Neuronal stem cell (in vitro differentiated cells): Measurements from ENCODE around the gene TMEM91.

Source experiments
- DNase-seq: peaks from one replicate; pipeline ENCODE4 v3.0.0-alpha.2; 2013; ENCODE audit warnings: low spot score
- H2AFZ ChIP-seq: one replicate; pipeline ENCODE4 v1.6.1; 2013; ENCODE audit warnings: mild to moderate bottlenecking, low read length, inconsistent platforms
- H2AK5ac ChIP-seq: 2 replicates; pipeline ENCODE4 v1.6.1; 2013; ENCODE audit warnings: low read depth, mild to moderate bottlenecking, inconsistent platforms, low read length, moderate library complexity, mixed read lengths
- H2BK120ac ChIP-seq: 2 replicates; pipeline ENCODE4 v1.6.1; 2013; ENCODE audit warnings: low read depth, mild to moderate bottlenecking, inconsistent platforms, low read length, moderate library complexity, mixed read lengths
- H2BK12ac ChIP-seq: one replicate; pipeline ENCODE4 v1.6.1; 2013; ENCODE audit warnings: low read length, inconsistent platforms
- H2BK15ac ChIP-seq: 2 replicates; pipeline ENCODE4 v1.6.1; 2013; ENCODE audit warnings: mild to moderate bottlenecking, low read length, inconsistent platforms, mixed read lengths
- H2BK5ac ChIP-seq: one replicate; pipeline ENCODE4 v1.6.1; 2013; ENCODE audit warnings: inconsistent platforms, mild to moderate bottlenecking, low read length, moderate library complexity
- H3K14ac ChIP-seq: one replicate; pipeline ENCODE4 v1.6.1; 2013; ENCODE audit warnings: low read length, inconsistent platforms
- H3K18ac ChIP-seq: 2 replicates; pipeline ENCODE4 v1.6.1; 2013; ENCODE audit warnings: low read length, inconsistent platforms
- H3K23ac ChIP-seq: 2 replicates; pipeline ENCODE4 v1.6.1; 2013; ENCODE audit warnings: low read depth, mild to moderate bottlenecking, mixed read lengths, low read length, inconsistent platforms; ENCODE audit not compliant: poor library complexity
- H3K27ac ChIP-seq: replicated peaks from 3 replicates; pipeline ENCODE4 v1.5.1; 2013; ENCODE audit warnings: low read length, inconsistent platforms
- H3K27me3 ChIP-seq, 3 experiments: 2 replicates each; pipeline ENCODE4 v1.6.1; 2013; ENCODE audit warnings: low read length in 3 of 3, mild to moderate bottlenecking in 2 of 3, inconsistent platforms in 1 of 3, low read depth in 1 of 3, mixed read lengths in 1 of 3, moderate library complexity in 1 of 3; ENCODE audit not compliant: control insufficient read depth in 3 of 3, insufficient read depth in 3 of 3
- H3K36me3 ChIP-seq, 2 donors: replicated peaks in 1 of 2; 2 replicates each; pipeline ENCODE4 v1.6.1; 2013; ENCODE audit warnings: low read length in 2 of 2; ENCODE audit not compliant: control insufficient read depth in 2 of 2, insufficient read depth in 2 of 2
- H3K4ac ChIP-seq: 2 replicates; pipeline ENCODE4 v1.6.1; 2013; ENCODE audit warnings: inconsistent platforms, mild to moderate bottlenecking, low read length, moderate library complexity
- H3K4me1 ChIP-seq, 2 donors: 1 replicate in 1 of 2; 2 replicates in 1 of 2; pipeline ENCODE4 v1.6.1; 2013; ENCODE audit warnings: low read length in 2 of 2, low read depth in 1 of 2; ENCODE audit not compliant: control insufficient read depth in 2 of 2, insufficient read depth in 1 of 2
- H3K4me2 ChIP-seq: one replicate; pipeline ENCODE4 v1.6.1; 2013; ENCODE audit warnings: mild to moderate bottlenecking, low read length, inconsistent platforms; ENCODE audit not compliant: insufficient read depth, poor library complexity, severe bottlenecking
- H3K4me3 ChIP-seq, 2 donors: 2 replicates each; pipeline ENCODE4 v1.5.1; 2013; ENCODE audit warnings: low read length in 2 of 2, mild to moderate bottlenecking in 2 of 2, inconsistent platforms in 1 of 2, moderate library complexity in 1 of 2
- H3K79me1 ChIP-seq: one replicate; pipeline ENCODE4 v1.6.1; 2013; ENCODE audit warnings: low read depth, mild to moderate bottlenecking, inconsistent platforms, low read length, moderate library complexity
- H3K9ac ChIP-seq: one replicate; pipeline ENCODE4 v1.6.1; 2013; ENCODE audit warnings: mild to moderate bottlenecking, low read depth, low read length, inconsistent platforms; ENCODE audit not compliant: poor library complexity
- H3K9me3 ChIP-seq, 2 donors: replicated peaks in 1 of 2; 2 replicates each; pipeline versions ENCODE3 to v1.6.1; 2013; ENCODE audit warnings: low read length in 2 of 2, mild to moderate bottlenecking in 2 of 2, inconsistent platforms in 1 of 2, low read depth in 1 of 2, mixed read lengths in 1 of 2, moderate library complexity in 1 of 2; ENCODE audit not compliant: control insufficient read depth in 2 of 2, insufficient read depth in 1 of 2
- H4K8ac ChIP-seq: one replicate; pipeline ENCODE4 v1.6.1; 2013; ENCODE audit warnings: low read depth, mild to moderate bottlenecking, inconsistent platforms, low read length, moderate library complexity
- H4K91ac ChIP-seq: one replicate; pipeline ENCODE4 v1.6.1; 2013; ENCODE audit warnings: low read length, low read depth, mild to moderate bottlenecking, inconsistent platforms; ENCODE audit not compliant: poor library complexity
- WGBS, 2 donors: extraction: QIAGEN DNeasy Blood & Tissue Kit; methylation state at CpG; one replicate each; pipeline ENCODE4 v1.1.7; 2013; ENCODE audit warnings: missing lambda C conversion rate in 2 of 2, mixed read lengths in 1 of 2; ENCODE audit not compliant: insufficient read length in 2 of 2, insufficient replicate concordance in 1 of 2; ENCODE audit errors: extremely low coverage in 2 of 2; 5-methylcytosine and 5-hydroxymethylcytosine counted together

TMEM91 gene

GRCh38 chr19:41355035-41355434 lies 21.3 kb upstream of the TMEM91 start:
- no peak overlapping the region for H3K9ac ChIP-seq
- H3K4me2 ChIP-seq, result no peak overlapping the region
- no peak overlapping the region for H2BK120ac ChIP-seq
- no peak overlapping the region for H2BK15ac ChIP-seq
- WGBS, 2 donors, result no CpG with 5 or more reads among the region's 1 CpG
- DNase-seq, result no peak
- no peak overlapping the region for H3K18ac ChIP-seq
- H3K4me3 ChIP-seq, result no peak overlapping the region
- H3K27ac ChIP-seq, result no peak overlapping the region
- H4K91ac ChIP-seq, result no peak overlapping the region
- no peak overlapping the region for H2AFZ ChIP-seq
- H3K23ac ChIP-seq, result no peak overlapping the region
- H2AK5ac ChIP-seq, result peak overlapping the region; percentile 89
- H4K8ac ChIP-seq, result no peak overlapping the region
- peaks cover 0 to 1% of the 10 kb centered on the region in 2 donors for H3K9me3 ChIP-seq
- no peaks in the 10 kb centered on the region for H3K36me3 ChIP-seq
- H3K14ac ChIP-seq, result no peak overlapping the region
- H3K79me1 ChIP-seq, result no peaks in the 10 kb centered on the region
- no peak overlapping the region for H3K4ac ChIP-seq
- H3K4me1 ChIP-seq, result peaks cover 14 to 23% of the 10 kb centered on the region in 2 donors
- H2BK12ac ChIP-seq, result no peak overlapping the region
- H2BK5ac ChIP-seq, result no peak overlapping the region
- H3K27me3 ChIP-seq, result peaks cover 0 to 37% (median 25%) of the 10 kb centered on the region in 3 experiments

GRCh38 chr19:41355802-41356201 lies 20.5 kb upstream of the TMEM91 start:
- H3K79me1 ChIP-seq, result no peaks in the 10 kb centered on the region
- no peak overlapping the region for H2BK12ac ChIP-seq
- no peak overlapping the region for H4K91ac ChIP-seq
- H3K4me3 ChIP-seq, result no peak overlapping the region
- no peak for DNase-seq
- no peak overlapping the region for H2BK15ac ChIP-seq
- peaks cover 12 to 20% of the 10 kb centered on the region in 2 donors for H3K4me1 ChIP-seq
- H3K4ac ChIP-seq, result no peak overlapping the region
- peaks cover 0 to 32% (median 25%) of the 10 kb centered on the region in 3 experiments for H3K27me3 ChIP-seq
- no peak overlapping the region for H2BK5ac ChIP-seq
- no peak overlapping the region for H2AFZ ChIP-seq
- WGBS, 2 donors, result no CpG with 5 or more reads among the region's 3 CpGs
- no peak overlapping the region for H2BK120ac ChIP-seq
- no peak overlapping the region for H3K27ac ChIP-seq
- H2AK5ac ChIP-seq, result no peak overlapping the region
- H3K4me2 ChIP-seq, result no peak overlapping the region
- no peak overlapping the region for H3K14ac ChIP-seq
- H3K9ac ChIP-seq, result no peak overlapping the region
- H3K23ac ChIP-seq, result no peak overlapping the region
- no peak overlapping the region for H3K18ac ChIP-seq
- H3K9me3 ChIP-seq, result peaks cover 0 to 1% of the 10 kb centered on the region in 2 donors
- H3K36me3 ChIP-seq, result no peaks in the 10 kb centered on the region
- no peak overlapping the region for H4K8ac ChIP-seq

- H3K4me3 ChIP-seq, result no peak overlapping the region
- no peak overlapping the region for H2AFZ ChIP-seq
- no CpG with 5 or more reads among the region's 11 CpGs for WGBS, 2 donors
- no peak overlapping the region for H4K91ac ChIP-seq
- H3K4me2 ChIP-seq, result no peak overlapping the region
- no peak overlapping the region for H4K8ac ChIP-seq
- peaks cover 0 to 1% of the 10 kb centered on the region in 2 donors for H3K9me3 ChIP-seq
- peaks cover 0 to 19% (median 14%) of the 10 kb centered on the region in 3 experiments for H3K27me3 ChIP-seq
- no peak overlapping the region for H2BK120ac ChIP-seq
- H2AK5ac ChIP-seq, result peak overlapping the region; percentile 88
- DNase-seq, result no peak
- no peaks in the 10 kb centered on the region for H3K79me1 ChIP-seq
- no peak overlapping the region for H3K9ac ChIP-seq
- H2BK5ac ChIP-seq, result no peak overlapping the region
- H3K27ac ChIP-seq, result no peak overlapping the region
- H3K23ac ChIP-seq, result no peak overlapping the region
- H2BK15ac ChIP-seq, result no peak overlapping the region
- peaks cover 3 to 9% of the 10 kb centered on the region in 2 donors for H3K4me1 ChIP-seq
- no peak overlapping the region for H3K14ac ChIP-seq
- H3K36me3 ChIP-seq, result peaks cover 0 to 4% of the 10 kb centered on the region in 2 donors
- no peak overlapping the region for H2BK12ac ChIP-seq
- H3K4ac ChIP-seq, result no peak overlapping the region
- no peak overlapping the region for H3K18ac ChIP-seq
Observed at GRCh38 chr19:41356984-41357739, 19.2 kb upstream of the TMEM91 start.

- Histone ChIP-seq H2AK5ac (peak overlapping the region; percentile 88), H4K8ac (no peak overlapping the region), H2BK120ac (no peak overlapping the region), H3K9me3 (no peaks in the 10 kb centered on the region), H3K23ac (peak overlapping the region; percentile 44), H2BK12ac (no peak overlapping the region), H3K9ac (no peak overlapping the region), H2BK5ac (no peak overlapping the region), H3K18ac (no peak overlapping the region), H3K4ac (peak overlapping the region; percentile 11), H3K4me2 (no peak overlapping the region), H3K4me1 (peaks cover 0 to 7% of the 10 kb centered on the region in 2 donors), H4K91ac (no peak overlapping the region), H3K14ac (no peak overlapping the region), H3K4me3 (peak overlapping the region in 1 of 2 donors; percentile 26), H3K27me3 (peaks cover 0 to 13% (median 8%) of the 10 kb centered on the region in 3 experiments), H2BK15ac (no peak overlapping the region), H3K36me3 (peaks cover 0 to 8% of the 10 kb centered on the region in 2 donors), H3K79me1 (no peaks in the 10 kb centered on the region), H2AFZ (no peak overlapping the region), H3K27ac (no peak overlapping the region)
- WGBS, 2 donors, result no CpG with 5 or more reads among the region's 13 CpGs
- no peak for DNase-seq
Observed at GRCh38 chr19:41357746-41358145, 18.6 kb upstream of the TMEM91 start.
